LNCAP (cell line): Measurements from ENCODE around the gene LRRN2.

ENCODE experiments used
- TF ChIP-seq, protein P1 (sequence below): fragments of 450-650 bp; IDR thresholded peaks from 2 replicates; pipeline ENCODE4 v1.5.1; 2017; ENCODE audit warnings: mild to moderate bottlenecking

Gene LRRN2

DNA sequence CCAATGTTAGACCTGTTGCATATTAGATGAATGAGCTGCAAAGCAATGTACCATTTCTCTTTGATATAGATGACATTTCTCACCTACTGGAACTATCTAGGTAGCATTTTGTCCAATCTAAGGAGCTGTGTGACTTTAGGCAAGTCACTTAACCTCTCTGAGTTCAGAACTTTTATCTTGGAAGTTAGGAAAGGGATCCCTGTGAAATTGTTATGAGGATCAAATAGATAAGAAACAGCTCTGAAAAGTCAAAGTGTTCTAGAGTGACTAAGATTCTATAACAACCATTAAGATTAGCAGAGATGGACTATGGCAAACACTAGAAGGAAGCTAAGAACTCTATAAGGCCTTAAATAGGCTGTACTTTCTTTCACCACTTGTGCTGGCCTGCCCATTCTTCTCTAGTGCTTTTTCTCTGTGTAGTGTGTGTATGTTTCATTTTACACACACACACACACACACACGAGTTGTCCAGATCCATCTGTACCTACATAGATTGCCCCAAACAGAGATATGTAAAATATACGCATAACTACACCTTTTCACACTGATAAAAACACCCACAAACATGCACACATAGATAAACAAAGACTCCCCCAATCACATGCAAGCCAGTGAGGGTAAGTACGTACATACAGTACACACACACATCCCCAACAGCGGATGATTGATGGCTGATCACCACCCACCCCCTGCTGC, 19.4 kb upstream of the LRRN2 start:
- TF ChIP-seq, protein P1, sequence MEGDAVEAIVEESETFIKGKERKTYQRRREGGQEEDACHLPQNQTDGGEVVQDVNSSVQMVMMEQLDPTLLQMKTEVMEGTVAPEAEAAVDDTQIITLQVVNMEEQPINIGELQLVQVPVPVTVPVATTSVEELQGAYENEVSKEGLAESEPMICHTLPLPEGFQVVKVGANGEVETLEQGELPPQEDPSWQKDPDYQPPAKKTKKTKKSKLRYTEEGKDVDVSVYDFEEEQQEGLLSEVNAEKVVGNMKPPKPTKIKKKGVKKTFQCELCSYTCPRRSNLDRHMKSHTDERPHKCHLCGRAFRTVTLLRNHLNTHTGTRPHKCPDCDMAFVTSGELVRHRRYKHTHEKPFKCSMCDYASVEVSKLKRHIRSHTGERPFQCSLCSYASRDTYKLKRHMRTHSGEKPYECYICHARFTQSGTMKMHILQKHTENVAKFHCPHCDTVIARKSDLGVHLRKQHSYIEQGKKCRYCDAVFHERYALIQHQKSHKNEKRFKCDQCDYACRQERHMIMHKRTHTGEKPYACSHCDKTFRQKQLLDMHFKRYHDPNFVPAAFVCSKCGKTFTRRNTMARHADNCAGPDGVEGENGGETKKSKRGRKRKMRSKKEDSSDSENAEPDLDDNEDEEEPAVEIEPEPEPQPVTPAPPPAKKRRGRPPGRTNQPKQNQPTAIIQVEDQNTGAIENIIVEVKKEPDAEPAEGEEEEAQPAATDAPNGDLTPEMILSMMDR: no peak

DNA sequence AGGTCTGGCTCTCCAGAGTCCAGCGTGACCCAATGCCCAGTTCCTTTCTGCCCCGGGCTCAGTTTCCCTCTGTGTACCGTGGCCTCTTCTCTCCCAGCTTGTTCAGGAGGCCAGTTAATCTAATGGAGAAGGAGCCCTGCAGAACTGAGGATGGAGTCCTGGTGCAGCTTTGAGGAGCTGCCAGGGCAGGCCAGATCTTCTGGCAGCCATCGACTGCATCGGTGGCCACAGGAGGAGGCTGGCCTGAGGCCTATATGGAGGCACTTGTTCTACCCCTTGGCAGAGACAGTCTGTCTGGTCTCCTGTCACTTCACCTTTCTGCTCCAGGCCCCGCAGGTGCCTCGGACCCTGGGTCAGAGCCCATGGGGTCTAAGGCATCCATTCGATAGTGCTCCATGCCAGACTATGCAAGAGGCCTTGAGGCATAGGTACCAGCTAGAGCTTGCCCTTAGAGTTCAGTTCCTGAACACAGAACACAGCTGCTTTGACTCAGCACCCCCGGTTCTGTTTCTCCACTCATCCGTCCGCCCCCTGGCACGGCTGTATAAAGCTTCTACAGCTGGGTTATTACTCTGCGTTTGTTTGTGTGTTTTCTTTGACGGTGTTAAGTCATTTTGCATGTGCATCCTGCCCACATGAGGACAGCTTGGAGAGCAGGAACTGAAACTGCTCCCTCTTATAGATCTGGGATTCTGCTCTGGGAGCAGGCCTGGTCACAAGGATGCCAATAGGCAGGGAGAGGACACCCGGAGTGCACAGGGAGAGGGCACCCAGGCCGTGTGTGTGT, 18.5 kb upstream of the LRRN2 start:
- TF ChIP-seq, protein P1: no peak

DNA sequence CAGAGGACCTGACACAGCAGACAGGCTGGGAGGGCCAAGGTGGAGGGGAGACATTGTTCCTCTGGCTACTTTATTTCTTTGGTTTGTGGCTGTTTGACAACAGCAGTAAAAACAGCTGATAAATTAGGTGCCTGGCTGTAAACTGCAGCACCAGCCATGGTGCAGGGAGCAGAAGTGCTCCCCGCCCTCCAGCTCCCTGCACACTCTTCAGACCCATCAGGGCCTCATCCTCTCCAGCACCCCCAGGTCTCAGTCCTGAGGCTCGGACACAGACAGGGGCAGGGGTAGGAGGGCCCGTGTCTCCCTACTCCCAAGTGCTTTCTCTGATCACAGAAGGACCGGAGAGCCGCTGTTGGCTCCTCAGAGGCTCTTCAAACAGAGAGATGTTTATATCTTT, 17.7 kb upstream of the LRRN2 start:
- TF ChIP-seq, protein P1: no peak

DNA sequence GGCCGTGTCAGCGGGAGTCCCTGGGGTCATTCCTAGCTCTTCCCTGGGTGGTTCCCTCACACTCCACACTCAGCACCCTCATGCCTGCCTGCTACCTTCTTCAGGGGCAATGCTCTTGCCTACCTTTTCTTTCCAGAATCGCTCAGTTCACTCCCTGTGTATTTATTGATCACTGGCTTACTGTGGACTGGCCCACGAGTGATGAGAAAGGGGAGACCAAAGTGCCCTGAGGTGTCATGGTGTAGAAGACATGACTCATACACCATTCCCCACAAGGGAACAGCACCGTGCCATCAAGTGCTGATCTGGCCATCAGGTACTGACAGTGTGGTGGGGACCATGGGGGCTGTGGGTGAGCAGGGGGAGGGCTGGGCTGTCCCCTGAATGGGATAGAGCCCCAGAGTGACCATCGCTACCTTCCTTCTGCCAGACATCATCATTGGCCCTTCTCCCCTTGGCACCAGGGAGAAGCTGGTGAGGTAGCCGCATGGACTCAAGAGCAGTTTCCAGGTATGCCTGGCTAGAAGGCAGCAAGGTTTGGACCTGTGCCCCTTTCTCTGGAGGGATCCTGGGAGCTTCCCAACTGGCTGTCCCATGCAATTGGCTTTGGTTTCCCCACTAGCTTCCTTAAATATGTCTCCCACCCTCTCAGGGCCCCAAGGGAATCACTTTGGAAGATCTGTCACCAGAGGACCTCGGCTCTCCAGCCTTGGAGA, 17.2 kb upstream of the LRRN2 start:
- TF ChIP-seq, protein P1: no peak

DNA sequence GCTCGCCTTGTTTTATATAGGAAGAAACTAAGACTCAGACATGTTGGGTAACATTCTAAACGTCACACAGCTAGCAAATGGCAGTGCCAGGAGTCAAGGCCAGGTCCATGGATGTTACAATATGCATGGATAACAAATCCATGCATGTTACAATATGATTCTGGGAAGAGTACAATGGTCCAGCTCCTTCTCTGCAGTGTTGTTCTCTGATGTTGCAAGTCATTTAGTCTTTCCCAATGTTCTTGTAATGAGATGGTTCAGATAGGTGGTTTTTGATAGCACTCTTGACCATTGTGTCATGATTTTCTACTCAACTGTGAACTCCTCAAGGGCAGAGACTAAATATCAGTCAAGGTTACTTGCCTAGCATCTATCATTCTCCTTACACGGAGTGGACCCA, 15.7 kb upstream of the LRRN2 start:
- TF ChIP-seq, protein P1: no peak

DNA sequence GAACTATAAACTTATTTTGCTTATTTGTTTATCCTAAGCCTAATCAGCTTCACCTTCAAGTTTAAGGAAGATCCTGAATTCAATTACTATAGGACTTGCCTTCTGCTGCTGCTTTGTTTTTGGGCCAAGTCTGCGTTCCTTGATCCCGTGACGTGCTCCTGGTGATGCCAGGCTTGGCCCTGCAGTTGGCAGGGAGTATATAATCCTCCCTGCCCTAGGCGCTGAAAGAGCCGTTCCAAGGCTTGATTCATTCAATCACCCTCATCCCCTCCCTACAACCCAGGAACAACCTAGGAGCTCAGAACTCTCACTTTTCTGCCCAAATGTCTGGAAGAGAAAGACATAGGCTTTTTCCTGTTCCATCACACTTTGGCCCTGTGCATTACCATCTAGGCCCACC, 12.4 kb upstream of the LRRN2 start:
- TF ChIP-seq, protein P1: no peak

DNA sequence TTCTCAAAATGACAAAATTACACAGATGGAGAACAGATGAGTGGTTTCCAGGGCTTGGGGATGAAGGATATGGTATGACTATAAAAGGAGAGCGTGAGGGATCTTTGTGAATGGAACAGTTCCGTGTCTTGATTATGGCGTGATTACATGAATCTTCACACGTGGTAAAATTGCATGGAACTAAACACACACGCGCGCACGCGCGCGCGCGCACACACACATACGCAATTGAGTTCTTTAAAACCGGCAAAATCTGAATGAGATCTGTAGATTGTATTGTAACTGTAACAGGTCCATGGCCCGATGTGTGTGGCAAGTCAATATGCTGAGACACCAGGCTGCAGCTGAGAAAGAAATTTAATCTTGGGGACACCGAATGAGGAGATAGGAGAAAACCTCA, 11.1 kb upstream of the LRRN2 start:
- TF ChIP-seq, protein P1: no peak
